ENCODE measurements around the gene KIAA0232.
A peak's percentile ranks its signal among the peaks of the same experiment; 100 is the strongest.
"Not testable (repeated sequence)": the region's sequence is repeated elsewhere in the genome, so short reads cannot be mapped to it uniquely, and the experiment has no call there.

Gene KIAA0232

GRCh38 chr4:6776920-6777635 lies 5.4 kb upstream of the KIAA0232 start:
- no peak for DNase-seq (ENCODE audit: low read depth in 2 of 2)

- no peak for DNase-seq (ENCODE audit: low read depth in 2 of 2)
These were observed 4.8 kb upstream of the KIAA0232 start for GRCh38 chr4:6777636-6778281.

GRCh38 chr4:6778435-6778834 lies 4.1 kb upstream of the KIAA0232 start:
- DNase-seq (ENCODE audit: low read depth in 2 of 2), result no peak

- DNase-seq (ENCODE audit: low read depth in 2 of 2), result no peak
These were observed 2.6 kb upstream of the KIAA0232 start for GRCh38 chr4:6779667-6780565.

- no peak for DNase-seq (ENCODE audit: low read depth in 2 of 2)
These were observed 1.4 kb upstream of the KIAA0232 start for GRCh38 chr4:6781113-6781512.

GRCh38 chr4:6781561-6781960 lies 966 bp upstream of the KIAA0232 start:
- no peak for DNase-seq (ENCODE audit: low read depth in 2 of 2)

GRCh38 chr4:6782846-6783110 lies 251 bp downstream of the KIAA0232 start:
- DNase-seq (ENCODE audit: low read depth in 2 of 2), result no peak

GRCh38 chr4:6783111-6783981 lies 819 bp downstream of the KIAA0232 start:
- DNase-seq (ENCODE audit: low read depth in 2 of 2), result peak; percentile 71 to 81

- no peak for DNase-seq (ENCODE audit: low read depth in 2 of 2)
These were observed 3.0 kb downstream of the KIAA0232 start for GRCh38 chr4:6785572-6785925.

GRCh38 chr4:6788123-6788522 lies 5.6 kb downstream of the KIAA0232 start:
- DNase-seq (ENCODE audit: low read depth in 2 of 2), result no peak

- not testable (repeated sequence) for DNase-seq (ENCODE audit: low read depth in 2 of 2)
These were observed 8.7 kb downstream of the KIAA0232 start for GRCh38 chr4:6791245-6791644.

GRCh38 chr4:6791796-6792195 lies 9.3 kb downstream of the KIAA0232 start:
- not testable (repeated sequence) for DNase-seq (ENCODE audit: low read depth in 2 of 2)

- DNase-seq (ENCODE audit: low read depth in 2 of 2), result no peak
These were observed 11.7 kb downstream of the KIAA0232 start for GRCh38 chr4:6794189-6794588.

GRCh38 chr4:6795821-6796220 lies 13.3 kb downstream of the KIAA0232 start:
- no peak for DNase-seq (ENCODE audit: low read depth in 2 of 2)

GRCh38 chr4:6797368-6797767 lies 14.8 kb downstream of the KIAA0232 start:
- DNase-seq (ENCODE audit: low read depth in 2 of 2), result not testable (repeated sequence)

GRCh38 chr4:6799091-6799490 lies 16.6 kb downstream of the KIAA0232 start:
- DNase-seq (ENCODE audit: low read depth in 2 of 2), result no peak

GRCh38 chr4:6802025-6802424 lies 19.5 kb downstream of the KIAA0232 start:
- no peak for DNase-seq (ENCODE audit: low read depth in 2 of 2)

- DNase-seq (ENCODE audit: low read depth in 2 of 2), result no peak
These were observed 20.1 kb downstream of the KIAA0232 start for GRCh38 chr4:6802626-6803025.

- no peak for DNase-seq (ENCODE audit: low read depth in 2 of 2)
These were observed 20.7 kb downstream of the KIAA0232 start for GRCh38 chr4:6803246-6803645.

GRCh38 chr4:6804082-6804752 lies 21.7 kb downstream of the KIAA0232 start:
- DNase-seq (ENCODE audit: low read depth in 2 of 2), result no peak

- DNase-seq (ENCODE audit: low read depth in 2 of 2), result no peak
These were observed 24.5 kb downstream of the KIAA0232 start for GRCh38 chr4:6806924-6807626.
